GM12878 (cell line): ENCODE results near the gene NCKAP5. TPM values are rescaled to one million over a fixed set of nuclear protein-coding genes. Genes with fewer than 3 reads are reported as not detected.

Experiments
- ATAC-seq: fragments of 200-7000 bp; cut with Tn5 transposase; 3 replicates; pipeline ENCODE4 v1.9.1; 2020; ENCODE audit warnings: mild to moderate bottlenecking, moderate library complexity
- BruUV-seq: library from RNA; stranded (reverse); fragments of 400-500 nt; replicated peaks from 2 replicates; lab custom pipeline; 2021; lab: Mats Ljungman, UMichigan
- CTCF ChIA-PET: fragments of 300-600 bp; sonication (Branson Sonifier 250); formaldehyde crosslinking; extraction: SDS; loops from one replicate; lab custom pipeline; 2021; ENCODE audit warnings: inconsistent platforms; lab: Yijun Ruan, JAX
- POLR2A ChIA-PET: fragments of 350-600 bp; formaldehyde crosslinking; extraction: SDS; loops from one replicate; lab custom pipeline; 2021; ENCODE audit warnings: inconsistent platforms; lab: Charles Lee
- RAD21 ChIA-PET: fragments of 300-600 bp; sonication (Branson Sonifier 250); formaldehyde crosslinking; loops from one replicate; lab custom pipeline; 2023; ENCODE audit warnings: antibody characterized with exemption; ENCODE audit not compliant: unreplicated experiment; lab: Charles Lee
- SMC1A ChIA-PET: fragments of 300-600 bp; sonication (Branson Sonifier 250); formaldehyde crosslinking; loops from one replicate; lab custom pipeline; 2023; ENCODE audit not compliant: unreplicated experiment, uncharacterized antibody; lab: Charles Lee
- DNase-seq: peaks from one replicate; pipeline ENCODE4 v3.0.0-alpha.2; 2011; ENCODE audit warnings: low read depth, low spot score
- FAIRE-seq: peaks from 3 replicates; lab custom pipeline; 2011; peaks lifted over from hg19 to GRCh38; lab: Jason Lieb, UNC
- H2AFZ ChIP-seq: 2 replicates; pipeline ENCODE4 v1.6.0; 2011; ENCODE audit warnings: low read depth, low read length, control low read depth; ENCODE audit not compliant: control insufficient read depth
- H3K27ac ChIP-seq: 2 replicates; pipeline ENCODE4 v1.5.1; 2011; ENCODE audit warnings: control low read depth; ENCODE audit not compliant: control insufficient read depth, insufficient read depth
- H3K27me3 ChIP-seq, 2 experiments: replicated peaks in 1 of 2; 2 replicates each; pipeline versions ENCODE4 v1.6.0 to v1.6.1; 2011; ENCODE audit warnings: low read length in 1 of 2; ENCODE audit not compliant: control insufficient read depth in 2 of 2, insufficient read depth in 2 of 2
- H3K36me3 ChIP-seq, 2 experiments: 2 replicates each; pipeline ENCODE4 v1.5.1; 2011; ENCODE audit warnings: low read length in 1 of 2; ENCODE audit not compliant: control insufficient read depth in 2 of 2, insufficient read depth in 2 of 2
- H3K4me1 ChIP-seq: 2 replicates; pipeline ENCODE4 v1.6.1; 2011; ENCODE audit warnings: mild to moderate bottlenecking, low read length, moderate library complexity, mixed read lengths; ENCODE audit not compliant: control insufficient read depth, insufficient read depth
- H3K4me2 ChIP-seq: 2 replicates; pipeline ENCODE4 v1.6.0; 2011; ENCODE audit warnings: control low read depth; ENCODE audit not compliant: control insufficient read depth, insufficient read depth
- H3K4me3 ChIP-seq: fragments of 200-600 bp; sonication (generic); 2 replicates; pipeline ENCODE4 v1.5.1; 2016
- H3K79me2 ChIP-seq: 2 replicates; pipeline ENCODE4 v1.6.0; 2011; ENCODE audit warnings: low read length; ENCODE audit not compliant: control insufficient read depth, insufficient read depth
- H3K9ac ChIP-seq: 2 replicates; pipeline ENCODE4 v1.8.0; 2011; ENCODE audit warnings: low read length, control low read depth, mixed read lengths; ENCODE audit not compliant: control insufficient read depth, insufficient read depth
- H3K9me3 ChIP-seq: replicated peaks from 3 replicates; pipeline ENCODE4 v1.5.1; 2011; ENCODE audit warnings: mild to moderate bottlenecking, low read length; ENCODE audit not compliant: control insufficient read depth, insufficient read depth
- H4K20me1 ChIP-seq: 2 replicates; pipeline ENCODE4 v1.6.0; 2011; ENCODE audit not compliant: control insufficient read depth, insufficient read depth
- CREM ChIP-seq: IDR thresholded peaks from 2 replicates; pipeline ENCODE4 v1.6.1; 2014; ENCODE audit warnings: antibody characterized with exemption, low read depth
- FOS ChIP-seq: IDR thresholded peaks from 3 replicates; pipeline ENCODE4 v1.6.1; 2011; ENCODE audit warnings: borderline replicate concordance; ENCODE audit not compliant: insufficient read length; ENCODE audit errors: extremely low read depth
- FOXM1 ChIP-seq: IDR thresholded peaks from 2 replicates; pipeline ENCODE4 v1.6.1; 2012; ENCODE audit warnings: low read depth, mild to moderate bottlenecking, inconsistent platforms, low read length, moderate library complexity
- POU2F2 ChIP-seq: IDR thresholded peaks from 3 replicates; pipeline ENCODE4 v1.6.1; 2011; ENCODE audit warnings: low read depth, mild to moderate bottlenecking, low read length, borderline replicate concordance
- RAD51 ChIP-seq: fragments of 450-650 bp; IDR thresholded peaks from 2 replicates; pipeline ENCODE4 v1.6.1; 2016; ENCODE audit warnings: moderate library complexity, mild to moderate bottlenecking, inconsistent platforms
- SIX5 ChIP-seq: IDR thresholded peaks from 2 replicates; pipeline ENCODE4 v1.6.1; 2011; ENCODE audit warnings: mild to moderate bottlenecking, low read depth, low read length, moderate library complexity; ENCODE audit not compliant: severe bottlenecking
- SPI1 ChIP-seq: IDR thresholded peaks from 2 replicates; pipeline ENCODE4 v1.6.1; 2011; ENCODE audit warnings: low read depth, mild to moderate bottlenecking, low read length, moderate library complexity, borderline replicate concordance; ENCODE audit not compliant: insufficient read depth
- STAT3 ChIP-seq: IDR thresholded peaks from 2 replicates; pipeline ENCODE4 v1.6.1; 2011; ENCODE audit warnings: low read depth, low read length, improper control_type of control experiment
- TCF7 ChIP-seq: IDR thresholded peaks from 2 replicates; pipeline ENCODE4 v1.6.1; 2014; ENCODE audit warnings: antibody characterized with exemption, borderline replicate concordance
- ZNF274 ChIP-seq: IDR thresholded peaks from one replicate; pipeline ENCODE4 v1.8.0; 2011; ENCODE audit not compliant: insufficient read length, insufficient read depth
- ZSCAN29 ChIP-seq: fragments of 450-650 bp; IDR thresholded peaks from 2 replicates; pipeline ENCODE4 v1.6.1; 2017; ENCODE audit warnings: mild to moderate bottlenecking, moderate library complexity
- WGBS: methylation state at CpG from one replicate; pipeline ENCODE4 v1.1.6; 2016; ENCODE audit warnings: low lambda C conversion rate; ENCODE audit not compliant: insufficient replicate concordance, insufficient coverage; ENCODE audit errors: missing lambda C conversion rate; 5-methylcytosine and 5-hydroxymethylcytosine counted together
- in situ Hi-C: fragments of 300-500 bp; cut with MboI; formaldehyde crosslinking; loops from 9 replicates; pipeline ENCODE4 v1.14.3; 2018; ENCODE audit warnings: mixed read lengths
- intact Hi-C: fragments of 100-400 bp; cut with micrococcal nuclease; formaldehyde crosslinking; loops from one replicate; pipeline ENCODE4 v1.14.2; 2022; ENCODE audit not compliant: unreplicated experiment
- polyA plus RNA-seq, 11 experiments: library from polyadenylated mRNA; depleted of rRNA in 4 of 11; unstranded in 6 of 11; stranded (reverse) in 5 of 11; fragments of >200 nt; fragmentation: Nextera tagmentation in 4 of 11; fragmentation: Illumina TruSeq in 1 of 11; extraction: Ambion mirVana in 4 of 11; extraction: Trizol in 1 of 11; gene quantifications; 1 replicate in 1 of 11; 2 replicates in 10 of 11; pipeline versions ENCODE4 v1.2.1 to v1.2.3, GENCODE V29; 2011 to 2016; ENCODE audit warnings: inconsistent platforms in 2 of 11, missing spikeins in 2 of 11, low read depth in 1 of 11
- total RNA-seq, 4 experiments: library from RNA; depleted of rRNA in 3 of 4; stranded (reverse); fragments of >200 nt in 3 of 4; fragmentation: Illumina TruSeq in 1 of 4; extraction: Trizol in 1 of 4; gene quantifications; 2 replicates each; pipeline versions ENCODE4 v1.2.1 to v1.2.3, GENCODE V29; 2013 to 2021
- TF ChIP-seq, protein P1 (sequence below): fragments of 450-650 bp; IDR thresholded peaks from 2 replicates; pipeline ENCODE4 v1.6.1; 2017; ENCODE audit warnings: mild to moderate bottlenecking, moderate library complexity
- TF ChIP-seq, protein P2 (sequence below): fragments of 450-650 bp; IDR thresholded peaks from 2 replicates; pipeline ENCODE4 v1.6.1; 2017; ENCODE audit warnings: mild to moderate bottlenecking
- TF ChIP-seq, protein P3 (sequence below), 3 experiments: IDR thresholded peaks in 2 of 3; conservative IDR thresholded peaks in 1 of 3; 2 replicates each; pipeline ENCODE4 v1.5.1; 2011; ENCODE audit warnings: low read depth in 3 of 3, low read length in 3 of 3, mild to moderate bottlenecking in 3 of 3, control low read depth in 2 of 3, moderate library complexity in 2 of 3, inconsistent platforms in 1 of 3, mixed read lengths in 1 of 3; ENCODE audit not compliant: control insufficient read depth in 2 of 3, insufficient read depth in 1 of 3; ENCODE audit errors: extremely low read depth in 1 of 3
- TF ChIP-seq, protein P4 (sequence below): fragments of 450-650 bp; IDR thresholded peaks from 2 replicates; pipeline ENCODE4 v1.6.1; 2017; ENCODE audit warnings: low read depth, mild to moderate bottlenecking, moderate library complexity

Gene NCKAP5
- total and polyA plus RNA-seq, 10 of the 15 experiments (the other 5 are each of a cell fraction or from before 2014, with no cell fraction given), result 0.06 to 0.44 (median 0.16) TPM

DNA sequence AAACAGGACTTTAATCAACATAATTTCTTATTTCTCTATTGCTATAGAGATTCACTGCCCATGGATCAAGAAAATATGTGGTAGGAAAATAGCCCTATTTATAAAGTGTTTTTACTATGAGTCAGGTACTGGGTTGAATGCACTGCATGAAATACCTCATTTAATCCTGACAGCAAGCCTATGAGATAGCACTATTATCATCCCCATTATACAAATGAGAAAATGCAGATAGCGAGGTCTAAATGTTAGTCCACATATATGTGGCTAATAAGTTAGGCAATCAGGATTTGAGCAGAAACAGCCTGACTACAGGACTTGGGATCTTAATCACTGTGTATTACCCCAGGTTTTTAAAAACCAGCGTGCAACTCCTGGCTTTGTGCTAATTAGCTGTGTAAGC lies 889.8 kb downstream of the NCKAP5 start:
- no peaks in the 10 kb centered on the region for H3K79me2 ChIP-seq
- no peak overlapping the region for H3K27ac ChIP-seq
- POLR2A ChIA-PET, result no interaction called here
- H3K36me3 ChIP-seq, result no peaks in the 10 kb centered on the region
- H3K4me3 ChIP-seq, result no peak overlapping the region
- H3K27me3 ChIP-seq, result no peaks in the 10 kb centered on the region
- H2AFZ ChIP-seq, result no peak overlapping the region
- no peak overlapping the region for H3K4me2 ChIP-seq
- intact Hi-C loops, result loop anchor here (1.0 kb wide), 1 partner anchor 27 kb away; no protein-coding TSS in a partner anchor
- no peaks in the 10 kb centered on the region for H4K20me1 ChIP-seq
- SMC1A ChIA-PET, result interaction anchor here (1.3 to 2.7 kb wide), 4 partner anchors 124 to 496 kb away, joined by 3 to 9 read pairs (median 4); no protein-coding TSS in a partner anchor
- H3K9me3 ChIP-seq, result no peaks in the 10 kb centered on the region
- in situ Hi-C loops, result no loop called here
- RAD21 ChIA-PET, result interaction anchor here (1.8 kb wide), 1 partner anchor 175 kb away, joined by 4 read pairs; no protein-coding TSS in a partner anchor
- H3K9ac ChIP-seq, result no peak overlapping the region
- ATAC-seq (no peak), FAIRE-seq (no peak), DNase-seq (no peak)
- no peaks in the 10 kb centered on the region for H3K4me1 ChIP-seq
- WGBS, result 3% methylated on average over 2 of the region's 2 CpGs
- BruUV-seq, result no TSS peak
- CTCF ChIA-PET, result interaction anchor here (0.7 to 1.5 kb wide), 6 partner anchors 124 to 492 kb away, joined by 3 to 6 read pairs (median 4); no protein-coding TSS in a partner anchor
- no peak for TF ChIP-seq STAT3
- TF ChIP-seq ZNF274, result no peak
- no peak for TF ChIP-seq SPI1
- TF ChIP-seq, protein P1, sequence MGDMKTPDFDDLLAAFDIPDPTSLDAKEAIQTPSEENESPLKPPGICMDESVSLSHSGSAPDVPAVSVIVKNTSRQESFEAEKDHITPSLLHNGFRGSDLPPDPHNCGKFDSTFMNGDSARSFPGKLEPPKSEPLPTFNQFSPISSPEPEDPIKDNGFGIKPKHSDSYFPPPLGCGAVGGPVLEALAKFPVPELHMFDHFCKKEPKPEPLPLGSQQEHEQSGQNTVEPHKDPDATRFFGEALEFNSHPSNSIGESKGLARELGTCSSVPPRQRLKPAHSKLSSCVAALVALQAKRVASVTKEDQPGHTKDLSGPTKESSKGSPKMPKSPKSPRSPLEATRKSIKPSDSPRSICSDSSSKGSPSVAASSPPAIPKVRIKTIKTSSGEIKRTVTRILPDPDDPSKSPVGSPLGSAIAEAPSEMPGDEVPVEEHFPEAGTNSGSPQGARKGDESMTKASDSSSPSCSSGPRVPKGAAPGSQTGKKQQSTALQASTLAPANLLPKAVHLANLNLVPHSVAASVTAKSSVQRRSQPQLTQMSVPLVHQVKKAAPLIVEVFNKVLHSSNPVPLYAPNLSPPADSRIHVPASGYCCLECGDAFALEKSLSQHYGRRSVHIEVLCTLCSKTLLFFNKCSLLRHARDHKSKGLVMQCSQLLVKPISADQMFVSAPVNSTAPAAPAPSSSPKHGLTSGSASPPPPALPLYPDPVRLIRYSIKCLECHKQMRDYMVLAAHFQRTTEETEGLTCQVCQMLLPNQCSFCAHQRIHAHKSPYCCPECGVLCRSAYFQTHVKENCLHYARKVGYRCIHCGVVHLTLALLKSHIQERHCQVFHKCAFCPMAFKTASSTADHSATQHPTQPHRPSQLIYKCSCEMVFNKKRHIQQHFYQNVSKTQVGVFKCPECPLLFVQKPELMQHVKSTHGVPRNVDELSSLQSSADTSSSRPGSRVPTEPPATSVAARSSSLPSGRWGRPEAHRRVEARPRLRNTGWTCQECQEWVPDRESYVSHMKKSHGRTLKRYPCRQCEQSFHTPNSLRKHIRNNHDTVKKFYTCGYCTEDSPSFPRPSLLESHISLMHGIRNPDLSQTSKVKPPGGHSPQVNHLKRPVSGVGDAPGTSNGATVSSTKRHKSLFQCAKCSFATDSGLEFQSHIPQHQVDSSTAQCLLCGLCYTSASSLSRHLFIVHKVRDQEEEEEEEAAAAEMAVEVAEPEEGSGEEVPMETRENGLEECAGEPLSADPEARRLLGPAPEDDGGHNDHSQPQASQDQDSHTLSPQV, result no peak
- no peak for TF ChIP-seq RAD51
- TF ChIP-seq, protein P2, sequence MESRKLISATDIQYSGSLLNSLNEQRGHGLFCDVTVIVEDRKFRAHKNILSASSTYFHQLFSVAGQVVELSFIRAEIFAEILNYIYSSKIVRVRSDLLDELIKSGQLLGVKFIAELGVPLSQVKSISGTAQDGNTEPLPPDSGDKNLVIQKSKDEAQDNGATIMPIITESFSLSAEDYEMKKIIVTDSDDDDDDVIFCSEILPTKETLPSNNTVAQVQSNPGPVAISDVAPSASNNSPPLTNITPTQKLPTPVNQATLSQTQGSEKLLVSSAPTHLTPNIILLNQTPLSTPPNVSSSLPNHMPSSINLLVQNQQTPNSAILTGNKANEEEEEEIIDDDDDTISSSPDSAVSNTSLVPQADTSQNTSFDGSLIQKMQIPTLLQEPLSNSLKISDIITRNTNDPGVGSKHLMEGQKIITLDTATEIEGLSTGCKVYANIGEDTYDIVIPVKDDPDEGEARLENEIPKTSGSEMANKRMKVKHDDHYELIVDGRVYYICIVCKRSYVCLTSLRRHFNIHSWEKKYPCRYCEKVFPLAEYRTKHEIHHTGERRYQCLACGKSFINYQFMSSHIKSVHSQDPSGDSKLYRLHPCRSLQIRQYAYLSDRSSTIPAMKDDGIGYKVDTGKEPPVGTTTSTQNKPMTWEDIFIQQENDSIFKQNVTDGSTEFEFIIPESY, result no peak
- no peak for TF ChIP-seq TCF7
- TF ChIP-seq POU2F2, result no peak
- TF ChIP-seq, protein P3, sequence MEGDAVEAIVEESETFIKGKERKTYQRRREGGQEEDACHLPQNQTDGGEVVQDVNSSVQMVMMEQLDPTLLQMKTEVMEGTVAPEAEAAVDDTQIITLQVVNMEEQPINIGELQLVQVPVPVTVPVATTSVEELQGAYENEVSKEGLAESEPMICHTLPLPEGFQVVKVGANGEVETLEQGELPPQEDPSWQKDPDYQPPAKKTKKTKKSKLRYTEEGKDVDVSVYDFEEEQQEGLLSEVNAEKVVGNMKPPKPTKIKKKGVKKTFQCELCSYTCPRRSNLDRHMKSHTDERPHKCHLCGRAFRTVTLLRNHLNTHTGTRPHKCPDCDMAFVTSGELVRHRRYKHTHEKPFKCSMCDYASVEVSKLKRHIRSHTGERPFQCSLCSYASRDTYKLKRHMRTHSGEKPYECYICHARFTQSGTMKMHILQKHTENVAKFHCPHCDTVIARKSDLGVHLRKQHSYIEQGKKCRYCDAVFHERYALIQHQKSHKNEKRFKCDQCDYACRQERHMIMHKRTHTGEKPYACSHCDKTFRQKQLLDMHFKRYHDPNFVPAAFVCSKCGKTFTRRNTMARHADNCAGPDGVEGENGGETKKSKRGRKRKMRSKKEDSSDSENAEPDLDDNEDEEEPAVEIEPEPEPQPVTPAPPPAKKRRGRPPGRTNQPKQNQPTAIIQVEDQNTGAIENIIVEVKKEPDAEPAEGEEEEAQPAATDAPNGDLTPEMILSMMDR (IDR thresholded peaks at IDR 0.05 in 2 of 3, conservative IDR thresholded peaks at IDR 0.05 in 1 of 3; ENCODE audit: control insufficient read depth in 2 of 3, extremely low read depth in 1 of 3, insufficient read depth in 1 of 3, low read depth in 3 of 3, low read length in 3 of 3), result no peak
- TF ChIP-seq, protein P4, sequence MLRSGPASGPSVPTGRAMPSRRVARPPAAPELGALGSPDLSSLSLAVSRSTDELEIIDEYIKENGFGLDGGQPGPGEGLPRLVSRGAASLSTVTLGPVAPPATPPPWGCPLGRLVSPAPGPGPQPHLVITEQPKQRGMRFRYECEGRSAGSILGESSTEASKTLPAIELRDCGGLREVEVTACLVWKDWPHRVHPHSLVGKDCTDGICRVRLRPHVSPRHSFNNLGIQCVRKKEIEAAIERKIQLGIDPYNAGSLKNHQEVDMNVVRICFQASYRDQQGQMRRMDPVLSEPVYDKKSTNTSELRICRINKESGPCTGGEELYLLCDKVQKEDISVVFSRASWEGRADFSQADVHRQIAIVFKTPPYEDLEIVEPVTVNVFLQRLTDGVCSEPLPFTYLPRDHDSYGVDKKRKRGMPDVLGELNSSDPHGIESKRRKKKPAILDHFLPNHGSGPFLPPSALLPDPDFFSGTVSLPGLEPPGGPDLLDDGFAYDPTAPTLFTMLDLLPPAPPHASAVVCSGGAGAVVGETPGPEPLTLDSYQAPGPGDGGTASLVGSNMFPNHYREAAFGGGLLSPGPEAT, result no peak
- TF ChIP-seq ZSCAN29, result no peak
- no peak for TF ChIP-seq CREM
- TF ChIP-seq FOXM1, result no peak
- no peak for TF ChIP-seq SIX5
- TF ChIP-seq FOS, result no peak
